Natural killer cell (primary cell): ENCODE results near the gene DGCR8. TPM values are rescaled to one million over a fixed set of nuclear protein-coding genes. Genes with fewer than 3 reads are reported as not detected.

Source experiments
- ATAC-seq, 3 donors: fragments of 150-1000 bp in 2 of 3; fragments of 200-7000 bp in 1 of 3; cut with Tn5 transposase; 1 replicate in 1 of 3; 2 replicates in 2 of 3; pipeline ENCODE4 v1.10.0; 2021; ENCODE audit warnings: mild to moderate bottlenecking in 2 of 3, moderate library complexity in 2 of 3
- DNase-seq, 2 donors: peaks; one replicate each; pipeline versions ENCODE4 v3.0.0 to v3.0.0-alpha.2; 2013 to 2021; ENCODE audit warnings: mixed read lengths in 1 of 2
- H3K27ac ChIP-seq: one replicate; pipeline ENCODE4 v1.5.1; 2013; ENCODE audit warnings: mild to moderate bottlenecking, low read length
- H3K27me3 ChIP-seq: one replicate; pipeline ENCODE4 v1.6.1; 2013; ENCODE audit warnings: low read length; ENCODE audit not compliant: control insufficient read depth, insufficient read depth
- H3K36me3 ChIP-seq: one replicate; pipeline ENCODE4 v1.6.1; 2013; ENCODE audit warnings: low read length; ENCODE audit not compliant: control insufficient read depth, insufficient read depth
- H3K4me1 ChIP-seq: one replicate; pipeline ENCODE4 v1.6.1; 2013; ENCODE audit warnings: low read length; ENCODE audit not compliant: control insufficient read depth, insufficient read depth
- H3K4me3 ChIP-seq: one replicate; pipeline ENCODE4 v1.5.1; 2013; ENCODE audit warnings: low read length
- H3K9me3 ChIP-seq: one replicate; pipeline ENCODE4 v1.6.1; 2013; ENCODE audit warnings: low read length; ENCODE audit not compliant: control insufficient read depth, insufficient read depth
- H3K27ac Mint-ChIP-seq, 2 donors: one replicate each; pipeline ENCODE4 v1.8.0; 2022; ENCODE audit warnings: mild to moderate bottlenecking in 2 of 2, mixed read lengths in 2 of 2, moderate library complexity in 1 of 2
- H3K27me3 Mint-ChIP-seq, 2 donors: one replicate each; pipeline ENCODE4 v1.8.0; 2022; ENCODE audit warnings: low read depth in 2 of 2, mixed read lengths in 2 of 2
- H3K36me3 Mint-ChIP-seq: one replicate; pipeline ENCODE4 v1.8.0; 2022; ENCODE audit warnings: mixed read lengths
- H3K4me1 Mint-ChIP-seq, 2 donors: one replicate each; pipeline ENCODE4 v1.8.0; 2022; ENCODE audit warnings: mixed read lengths in 2 of 2
- H3K4me3 Mint-ChIP-seq: one replicate; pipeline ENCODE4 v1.8.0; 2022; ENCODE audit warnings: mild to moderate bottlenecking, moderate library complexity, mixed read lengths
- H3K9me3 Mint-ChIP-seq, 2 donors: one replicate each; pipeline ENCODE4 v1.8.0; 2022; ENCODE audit warnings: mixed read lengths in 2 of 2
- CTCF ChIP-seq: fragments of 200-600 bp; IDR thresholded peaks from one replicate; pipeline ENCODE4 v1.8.0; 2022; ENCODE audit warnings: antibody characterized with exemption
- WGBS: methylation state at CpG from one replicate; pipeline ENCODE4 v1.1.7; 2013; ENCODE audit warnings: missing lambda C conversion rate; ENCODE audit not compliant: insufficient coverage; 5-methylcytosine and 5-hydroxymethylcytosine counted together
- intact Hi-C: fragments of 100-400 bp; cut with micrococcal nuclease; formaldehyde crosslinking; loops from one replicate; pipeline ENCODE4 v1.14.2; 2022
- total RNA-seq, 4 donors: library from RNA; stranded (reverse); fragments of 120-200 nt in 1 of 4; gene quantifications; one replicate each; pipeline versions ENCODE4 v1.2.3 to v1.2.4, GENCODE V29; 2013 to 2022

Gene DGCR8
- total RNA-seq, 3 donors from 2014 or later (not counting 1 experiment from before 2014, with no cell fraction given): 45.3 to 64.7 (median 64.0) TPM

GRCh38 chr22:20118300-20119020, 38.4 kb downstream of the DGCR8 start:
- H3K27me3 ChIP-seq: no peaks in the 10 kb centered on the region
- H3K4me1 ChIP-seq: peaks cover 69% of the 10 kb centered on the region
- ATAC-seq: no peak

GRCh38 chr22:20121856-20122415, 41.9 kb downstream of the DGCR8 start:
- Histone ChIP-seq H3K9me3 (no peaks in the 10 kb centered on the region), H3K27me3 (no peaks in the 10 kb centered on the region), H3K36me3 (peaks cover 36% of the 10 kb centered on the region), H3K4me1 (peaks cover 50% of the 10 kb centered on the region), H3K4me3 (no peak overlapping the region), H3K27ac (no peak overlapping the region)
- Mint-ChIP-seq H3K27ac (peak overlapping the region; percentile 86 to 92), H3K27me3 (no peaks in the 10 kb centered on the region), H3K36me3 (no peaks in the 10 kb centered on the region), H3K9me3 (peaks cover 0 to 2% of the 10 kb centered on the region in 2 donors), H3K4me3 (peak overlapping the region; percentile 56), H3K4me1 (peaks cover 30 to 53% of the 10 kb centered on the region in 2 donors)
- intact Hi-C loops: loop anchor here (5.0 kb wide), 1 partner anchor 40 kb away; the partner anchor contains the start of gene DGCR8
- DNase-seq (no peak), ATAC-seq (no peak)
- TF ChIP-seq CTCF: no peak
- 97% methylated on average over 22 of the region's 22 CpGs for WGBS

More at GRCh38 chr22:20118300-20119020, 38.4 kb downstream of the DGCR8 start:
- Mint-ChIP-seq H3K4me3 (peak overlapping the region; percentile 85), H3K4me1 (peaks cover 30 to 57% of the 10 kb centered on the region in 2 donors), H3K9me3 (peaks cover 0 to 2% of the 10 kb centered on the region in 2 donors), H3K27ac (peak overlapping the region; percentile 84 to 93), H3K27me3 (no peaks in the 10 kb centered on the region), H3K36me3 (no peaks in the 10 kb centered on the region)
- Histone ChIP-seq H3K27ac (peak overlapping the region; percentile 1), H3K36me3 (peaks cover 40% of the 10 kb centered on the region), H3K4me3 (peak overlapping the region; percentile 31), H3K9me3 (no peaks in the 10 kb centered on the region)
- WGBS: 32% methylated on average over 7 of the region's 8 CpGs
- no peak for DNase-seq
- no peak for TF ChIP-seq CTCF
- intact Hi-C loops: no loop called here

- no peaks in the 10 kb centered on the region for H3K36me3 Mint-ChIP-seq
- Histone ChIP-seq H3K9me3 (no peaks in the 10 kb centered on the region), H3K4me3 (no peak overlapping the region), H3K27ac (peak overlapping the region; percentile 52), H3K4me1 (peaks cover 44% of the 10 kb centered on the region), H3K36me3 (peaks cover 36% of the 10 kb centered on the region), H3K27me3 (no peaks in the 10 kb centered on the region)
- H3K9me3 Mint-ChIP-seq: peaks cover 0 to 2% of the 10 kb centered on the region in 2 donors
- DNase-seq (peak in 1 of 2 donors; percentile 64), ATAC-seq (peak; percentile 53 to 70 (median 68))
- intact Hi-C loops: loop anchor here (5.0 kb wide), 1 partner anchor 41 kb away; the partner anchor contains the start of gene DGCR8
- peaks cover 23 to 44% of the 10 kb centered on the region in 2 donors for H3K4me1 Mint-ChIP-seq
- H3K27me3 Mint-ChIP-seq: no peaks in the 10 kb centered on the region
- 63% methylated on average over 13 of the region's 13 CpGs for WGBS
- H3K4me3 Mint-ChIP-seq: peak overlapping the region; percentile 52
- TF ChIP-seq CTCF: no peak
- peak overlapping the region; percentile 86 to 92 for H3K27ac Mint-ChIP-seq
These were observed 43.5 kb downstream of the DGCR8 start for GRCh38 chr22:20123366-20124082.
